ENCODE results near the gene OAS3. TPM values are rescaled to one million over a fixed set of nuclear protein-coding genes. Genes with fewer than 3 reads are reported as not detected.
"Not testable (repeated sequence)": the region's sequence is repeated elsewhere in the genome, so short reads cannot be mapped to it uniquely, and the experiment has no call there.

Gene OAS3
- total RNA-seq, 2 donors from 2014 or later: 8.1 to 19.4 TPM

- intact Hi-C loops (cut with DNase I): no loop called here
- peak in 1 of 2 donors; percentile 80 for ATAC-seq
- peak; percentile 37 for DNase-seq
Observed at GRCh38 chr12:112916270-112916669, 22.0 kb upstream of the OAS3 start.

- intact Hi-C loops (cut with DNase I): no loop called here
- DNase-seq (no peak), ATAC-seq (no peak)
Observed at GRCh38 chr12:112919121-112919520, 19.2 kb upstream of the OAS3 start.

GRCh38 chr12:112924986-112925385, 13.3 kb upstream of the OAS3 start:
- ATAC-seq (peak in 1 of 2 donors; percentile 59), DNase-seq (no peak)
- intact Hi-C loops (cut with DNase I): no loop called here

- intact Hi-C loops (cut with DNase I); ATAC-seq; DNase-seq: not testable (repeated sequence)
Observed at GRCh38 chr12:112926416-112927033, 11.7 kb upstream of the OAS3 start.

- intact Hi-C loops (cut with DNase I): no loop called here
- ATAC-seq: no peak
- no peak for DNase-seq
Observed at GRCh38 chr12:112927475-112927874, 10.8 kb upstream of the OAS3 start.

- DNase-seq: no peak
- ATAC-seq: no peak
- intact Hi-C loops (cut with DNase I): no loop called here
Observed at GRCh38 chr12:112927925-112928324, 10.3 kb upstream of the OAS3 start.

- intact Hi-C loops (cut with DNase I): no loop called here
- DNase-seq (no peak), ATAC-seq (no peak)
Observed at GRCh38 chr12:112928978-112929377, 9.3 kb upstream of the OAS3 start.

- DNase-seq (no peak), ATAC-seq (no peak)
- intact Hi-C loops (cut with DNase I): no loop called here
Observed at GRCh38 chr12:112929715-112930114, 8.6 kb upstream of the OAS3 start.

GRCh38 chr12:112930350-112930749, 7.9 kb upstream of the OAS3 start:
- no peak for ATAC-seq
- no peak for DNase-seq
- intact Hi-C loops (cut with DNase I): no loop called here

GRCh38 chr12:112932485-112933128, 5.7 kb upstream of the OAS3 start:
- no peak for ATAC-seq
- intact Hi-C loops (cut with DNase I): no loop called here
- no peak for DNase-seq

- no peak for DNase-seq
- ATAC-seq: no peak
- intact Hi-C loops (cut with DNase I): no loop called here
Observed at GRCh38 chr12:112933129-112933505, 5.2 kb upstream of the OAS3 start.

GRCh38 chr12:112936264-112936663, 2.0 kb upstream of the OAS3 start:
- intact Hi-C loops (cut with DNase I): no loop called here
- no peak for ATAC-seq
- no peak for DNase-seq

GRCh38 chr12:112936927-112937326, 1.3 kb upstream of the OAS3 start:
- no peak for DNase-seq
- intact Hi-C loops (cut with DNase I): no loop called here
- no peak for ATAC-seq

GRCh38 chr12:112938751-112939150, 477 bp downstream of the OAS3 start:
- DNase-seq (no peak), ATAC-seq (peak; percentile 3 to 25)
- intact Hi-C loops (cut with DNase I): loop anchor here in 1 of 2 donors (2.0 kb wide), 1 partner anchor 40 kb away; the partner anchor contains the start of gene OAS2

GRCh38 chr12:112939761-112940381, 1.6 kb downstream of the OAS3 start:
- DNase-seq (no peak), ATAC-seq (no peak)
- intact Hi-C loops (cut with DNase I): loop anchor here in 1 of 2 donors (2.0 kb wide), 1 partner anchor 39 kb away; the partner anchor contains the start of gene OAS2

GRCh38 chr12:112941528-112942335, 3.5 kb downstream of the OAS3 start:
- ATAC-seq: no peak

GRCh38 chr12:112942572-112942971, 4.3 kb downstream of the OAS3 start:
- no peak for ATAC-seq
- intact Hi-C loops (cut with DNase I): no loop called here

More at GRCh38 chr12:112941528-112942335, 3.5 kb downstream of the OAS3 start:
- intact Hi-C loops (cut with DNase I): no loop called here
- DNase-seq: no peak

GRCh38 chr12:112944024-112944690, 5.9 kb downstream of the OAS3 start:
- DNase-seq: no peak
- intact Hi-C loops (cut with DNase I): no loop called here

More at GRCh38 chr12:112942572-112942971, 4.3 kb downstream of the OAS3 start:
- DNase-seq: no peak

GRCh38 chr12:112945515-112945914, 7.2 kb downstream of the OAS3 start:
- intact Hi-C loops (cut with DNase I): no loop called here

More at GRCh38 chr12:112944024-112944690, 5.9 kb downstream of the OAS3 start:
- ATAC-seq: no peak

More at GRCh38 chr12:112945515-112945914, 7.2 kb downstream of the OAS3 start:
- DNase-seq (no peak), ATAC-seq (no peak)

Data from left cardiac atrium (tissue), 4 donors.